SIG-M5 (cell line): ENCODE results near the gene ZCCHC10.
"Not testable (repeated sequence)": the region's sequence is repeated elsewhere in the genome, so short reads cannot be mapped to it uniquely, and the experiment has no call there.

ENCODE experiments used
- DNase-seq: peaks from one replicate; lab custom pipeline; 2025; lab: John Stamatoyannopoulos, UW

Gene ZCCHC10

GRCh38 chr5:133025804-133026663 lies at the start of gene ZCCHC10:
Gene ZCCHC10 (minus strand): TSS chr5:133026549. CDS start chr5:133026537, 12 bp downstream.
- DNase-seq = peak; percentile 22

- no peak for DNase-seq
Measured at GRCh38 chr5:133075572-133076536, 49.5 kb upstream of the ZCCHC10 start.

- no peak for DNase-seq
Measured at GRCh38 chr5:133072021-133072420, 45.7 kb upstream of the ZCCHC10 start.

GRCh38 chr5:133066045-133066444 lies 39.7 kb upstream of the ZCCHC10 start:
- DNase-seq = no peak

- DNase-seq = no peak
Measured at GRCh38 chr5:133065471-133065870, 39.1 kb upstream of the ZCCHC10 start.

- no peak for DNase-seq
Measured at GRCh38 chr5:133063965-133064364, 37.6 kb upstream of the ZCCHC10 start.

GRCh38 chr5:133062276-133062675 lies 35.9 kb upstream of the ZCCHC10 start:
- no peak for DNase-seq

GRCh38 chr5:133059621-133060020 lies 33.3 kb upstream of the ZCCHC10 start:
- no peak for DNase-seq

- DNase-seq = no peak
Measured at GRCh38 chr5:133056891-133057290, 30.5 kb upstream of the ZCCHC10 start.

GRCh38 chr5:133054697-133055471 lies 28.5 kb upstream of the ZCCHC10 start:
- no peak for DNase-seq

GRCh38 chr5:133053448-133053847 lies 27.1 kb upstream of the ZCCHC10 start:
- no peak for DNase-seq

- no peak for DNase-seq
Measured at GRCh38 chr5:133052317-133053175, 26.2 kb upstream of the ZCCHC10 start.

GRCh38 chr5:133051542-133052316 lies 25.4 kb upstream of the ZCCHC10 start, which contains the start of gene HSPA4:
Gene HSPA4 (plus strand): TSS chr5:133052013. CDS start chr5:133052251, 238 bp downstream.
- DNase-seq = peak; percentile 95

GRCh38 chr5:133051061-133051541 lies 24.8 kb upstream of the ZCCHC10 start:
- DNase-seq = no peak

GRCh38 chr5:133050521-133050920 lies 24.2 kb upstream of the ZCCHC10 start:
- DNase-seq = no peak

GRCh38 chr5:133049726-133050048 lies 23.3 kb upstream of the ZCCHC10 start:
- DNase-seq = no peak

- DNase-seq = no peak
Measured at GRCh38 chr5:133048993-133049725, 22.8 kb upstream of the ZCCHC10 start.

GRCh38 chr5:133047404-133047803 lies 21.1 kb upstream of the ZCCHC10 start:
- DNase-seq = no peak

GRCh38 chr5:133046560-133046959 lies 20.2 kb upstream of the ZCCHC10 start:
- not testable (repeated sequence) for DNase-seq
